HG03175 (cell line): ENCODE data around the gene RCSD1.

Experiments
- ATAC-seq: cut with Tn5 transposase; IDR thresholded peaks from one replicate; pipeline ENCODE4 v1.9.1; 2021; ENCODE audit warnings: mild to moderate bottlenecking, moderate library complexity; ENCODE audit not compliant: unreplicated experiment

The RCSD1 gene

DNA sequence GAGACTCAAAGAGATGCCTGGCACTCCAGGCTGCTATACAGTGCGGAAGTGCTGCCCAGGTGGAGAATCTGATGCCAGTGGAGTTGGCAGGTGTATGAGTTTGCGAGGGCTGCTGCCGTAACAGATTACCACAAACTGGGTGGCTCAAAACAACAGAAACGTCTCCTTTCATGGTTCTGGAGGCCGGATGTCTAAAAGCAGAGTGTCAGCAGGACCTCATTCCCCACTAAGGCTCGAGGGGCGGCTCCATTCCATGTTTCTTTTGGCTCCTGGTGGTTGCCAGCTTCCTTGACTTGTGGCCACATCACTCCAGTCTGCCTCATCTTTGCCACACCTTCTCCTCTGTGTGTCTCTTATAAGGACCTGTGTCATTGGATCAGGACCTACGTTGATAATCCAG, 10.0 kb downstream of the RCSD1 start:
- no peak for ATAC-seq

DNA sequence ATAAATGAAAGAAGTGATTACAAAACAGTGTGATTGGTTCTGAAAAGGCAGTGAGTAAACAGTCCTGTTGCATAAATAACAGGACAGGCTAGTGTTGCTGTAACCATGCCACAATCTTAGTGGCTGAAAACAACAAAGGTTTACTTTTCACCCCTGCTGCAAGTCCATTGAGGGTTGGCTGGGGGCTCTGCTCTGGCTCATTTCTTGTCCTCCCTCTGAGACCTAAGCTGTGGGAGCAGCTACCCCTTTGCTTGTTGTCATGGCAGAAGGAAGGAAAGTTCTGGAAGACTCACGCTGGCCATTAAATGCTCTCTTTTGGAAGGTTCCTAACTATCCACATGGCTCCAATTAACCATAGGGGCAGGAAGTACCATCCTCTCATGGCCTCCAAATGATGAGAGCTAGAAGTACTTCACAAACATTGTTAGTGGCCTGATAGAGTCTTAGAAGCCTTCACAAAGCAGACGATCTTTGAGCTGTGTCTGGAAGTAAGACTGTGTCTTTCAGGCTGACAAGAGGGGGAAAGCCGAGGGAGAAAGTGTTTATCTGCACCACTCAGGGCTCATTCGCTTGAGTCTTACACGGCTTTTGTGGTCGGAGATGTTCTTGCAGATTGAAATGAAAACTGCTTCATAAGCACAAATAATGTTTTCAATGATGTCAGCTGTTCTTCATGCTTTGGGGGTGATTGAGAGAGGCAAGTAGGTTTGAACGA, 11.9 kb downstream of the RCSD1 start:
- no peak for ATAC-seq

DNA sequence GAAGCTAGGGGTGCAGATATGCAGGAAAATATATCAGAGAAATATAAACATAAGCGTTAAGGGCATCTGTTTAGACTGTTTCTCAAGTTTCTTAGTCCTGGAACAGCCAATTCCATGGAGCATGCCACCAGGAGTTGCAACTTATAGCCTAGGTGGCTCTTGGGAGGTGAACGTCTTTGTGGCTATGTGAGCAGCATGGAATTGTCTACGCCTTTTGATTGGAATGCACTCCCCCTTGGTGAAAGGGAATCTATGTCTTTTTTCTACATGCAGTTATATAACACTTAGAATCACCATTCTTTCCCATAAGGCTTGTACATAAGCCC, 12.4 kb downstream of the RCSD1 start:
- no peak for ATAC-seq

DNA sequence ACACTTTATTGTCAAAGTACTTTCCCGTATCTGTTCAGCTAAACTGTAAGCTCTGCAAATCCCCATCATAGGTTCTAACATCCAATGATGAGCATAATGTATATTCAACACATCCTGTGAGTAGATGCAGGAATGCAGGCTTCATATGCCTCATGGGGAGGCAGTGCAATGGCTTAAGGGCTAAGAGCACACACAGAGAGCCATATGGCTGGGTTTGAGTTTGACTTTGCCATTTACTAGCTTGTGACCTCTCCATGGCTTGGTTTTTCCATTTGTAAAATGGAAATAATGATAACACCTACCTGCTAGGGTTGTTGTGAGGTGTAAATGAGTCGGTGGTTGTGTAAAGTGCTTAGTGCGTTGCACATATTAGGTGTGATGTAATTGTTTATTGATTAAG, 13.4 kb downstream of the RCSD1 start:
- no peak for ATAC-seq

DNA sequence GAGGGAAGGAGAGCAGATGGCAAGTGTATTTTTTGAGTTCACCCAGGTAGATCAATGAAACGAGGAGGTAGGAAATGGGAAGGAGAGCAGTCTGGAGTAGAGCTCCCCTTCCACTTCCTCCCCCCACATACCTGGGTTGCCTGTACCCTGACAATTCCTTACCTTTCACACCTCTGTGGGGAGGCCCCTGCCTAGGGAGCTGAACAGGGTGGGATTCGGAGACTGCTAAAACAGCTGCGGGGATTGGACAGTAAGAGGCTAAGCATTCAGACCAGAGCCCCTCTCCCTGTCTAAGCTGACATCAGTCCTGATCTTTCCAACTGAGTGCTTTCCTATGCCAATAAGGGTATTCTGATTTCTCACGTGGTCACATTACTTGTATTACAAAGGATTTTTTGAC, 14.5 kb downstream of the RCSD1 start:
- no peak for ATAC-seq

DNA sequence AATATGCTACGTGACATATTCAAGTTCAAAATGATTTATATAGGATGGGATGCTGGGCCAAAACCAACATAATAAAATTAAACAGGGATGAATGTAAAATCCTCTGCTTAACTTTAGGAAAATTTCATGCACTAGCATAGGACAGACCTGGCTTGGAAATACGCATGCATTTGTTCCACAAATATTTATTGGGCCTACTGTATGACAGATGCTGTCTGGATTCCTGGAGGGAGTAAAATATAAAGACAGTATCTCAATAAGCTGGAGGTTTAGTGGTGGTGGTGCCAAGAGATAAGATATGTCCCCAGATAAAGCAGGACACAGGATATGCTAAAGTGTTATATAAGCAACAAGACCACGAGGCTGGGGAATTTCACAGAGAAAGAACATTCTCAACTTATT, 15.1 kb downstream of the RCSD1 start:
- no peak for ATAC-seq

DNA sequence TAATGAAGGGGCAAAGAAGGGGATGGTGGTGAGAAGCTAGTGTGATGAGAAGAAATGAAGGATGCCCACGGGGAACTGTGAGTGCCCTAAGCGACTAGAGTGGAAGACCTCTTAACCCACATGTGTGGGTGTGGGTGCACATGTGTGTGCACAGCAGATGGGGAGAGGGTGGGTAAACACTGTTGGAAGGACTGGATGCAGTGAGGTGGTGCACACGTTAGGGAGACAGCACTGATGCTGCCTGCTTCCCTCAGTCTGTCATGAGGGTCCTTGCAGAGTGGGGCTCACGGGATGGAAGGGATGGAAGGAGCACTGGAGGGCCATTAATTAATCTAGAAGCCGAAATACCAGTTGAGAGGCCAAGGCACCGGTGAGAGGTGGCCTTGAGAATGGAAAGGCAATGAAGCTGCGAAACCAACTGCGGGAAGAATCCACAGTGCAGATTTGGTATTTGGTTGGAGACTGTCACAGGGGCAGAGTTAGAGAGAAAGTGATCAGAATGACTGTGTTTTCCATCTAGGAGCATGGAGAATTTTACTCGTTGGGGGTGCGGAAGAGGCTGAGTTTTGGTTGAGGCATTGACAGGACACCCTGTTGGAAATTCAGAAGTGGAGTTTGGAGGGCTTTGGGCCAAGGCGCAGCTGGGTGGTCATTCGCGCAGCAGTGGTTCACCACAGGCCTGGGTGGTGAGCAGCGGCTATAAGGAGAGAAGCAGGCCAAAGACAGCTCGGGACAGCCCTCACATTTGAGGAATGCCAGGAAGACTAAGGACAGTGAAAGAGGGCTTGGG, 15.8 kb downstream of the RCSD1 start:
- ATAC-seq, result no peak

DNA sequence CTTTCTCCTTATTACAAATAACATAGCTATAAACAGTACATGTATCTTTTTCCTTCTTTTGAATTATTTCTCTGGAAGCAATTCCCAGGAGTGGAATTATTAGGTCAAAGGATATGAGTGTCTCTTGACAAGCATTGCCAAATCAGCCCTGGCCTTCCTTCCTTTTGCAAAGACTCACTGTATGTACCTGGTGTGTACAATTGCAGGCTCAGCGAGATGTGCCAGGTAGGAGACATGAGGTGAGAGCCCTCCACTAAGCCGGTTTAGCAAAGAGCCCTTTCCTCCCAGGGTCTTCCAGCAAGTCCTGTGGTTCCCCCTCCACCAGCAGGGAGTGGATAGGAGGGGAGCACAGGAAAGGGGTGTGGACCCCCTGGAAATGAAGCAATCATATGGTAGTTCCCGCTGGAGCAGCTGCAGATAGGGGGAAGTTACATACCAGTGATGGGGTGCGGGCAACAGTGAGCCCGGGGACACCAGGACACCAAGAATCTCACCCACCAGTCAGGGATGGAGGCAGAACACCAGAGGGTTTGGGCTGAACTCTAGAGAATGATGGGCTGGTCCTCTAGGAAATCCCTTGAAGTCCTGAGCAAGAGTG, 18.3 kb downstream of the RCSD1 start:
- ATAC-seq, result no peak

DNA sequence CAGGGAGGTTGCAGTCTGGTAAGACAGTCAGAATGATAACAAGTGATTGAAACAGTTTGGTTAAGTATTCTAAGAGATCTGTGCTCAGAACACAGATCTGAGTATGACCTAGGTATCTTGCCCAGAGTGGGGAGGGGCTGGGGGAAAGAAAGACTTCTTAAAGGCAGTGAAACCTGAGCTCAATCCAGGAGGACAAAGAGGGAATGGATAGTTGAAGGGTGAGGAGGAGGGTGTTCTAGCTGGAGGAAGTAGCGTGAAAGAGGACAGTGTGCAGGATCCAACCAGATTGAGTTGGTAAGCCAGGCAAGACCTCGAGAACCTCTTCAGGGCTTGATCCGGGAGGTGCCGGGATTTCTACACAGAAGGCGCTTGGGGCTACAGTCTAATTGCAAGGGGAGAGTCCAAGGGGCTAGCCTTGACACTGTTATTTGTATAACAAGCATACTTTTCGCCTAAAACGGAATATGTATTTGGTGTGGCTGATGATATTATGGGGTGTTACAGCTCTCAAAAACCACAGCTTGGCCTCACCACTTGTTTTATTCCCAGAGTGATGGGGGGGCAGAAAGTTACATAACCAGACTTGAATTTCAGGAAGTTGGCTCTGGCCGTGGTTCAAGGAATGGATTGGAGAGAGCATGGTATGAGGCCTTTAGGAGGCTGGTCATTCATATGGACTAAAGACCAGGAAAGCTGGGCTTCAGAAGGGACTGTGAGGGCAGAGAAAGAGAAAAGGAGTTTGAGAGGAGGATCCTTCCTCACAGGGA, 19.1 kb downstream of the RCSD1 start:
- no peak for ATAC-seq

DNA sequence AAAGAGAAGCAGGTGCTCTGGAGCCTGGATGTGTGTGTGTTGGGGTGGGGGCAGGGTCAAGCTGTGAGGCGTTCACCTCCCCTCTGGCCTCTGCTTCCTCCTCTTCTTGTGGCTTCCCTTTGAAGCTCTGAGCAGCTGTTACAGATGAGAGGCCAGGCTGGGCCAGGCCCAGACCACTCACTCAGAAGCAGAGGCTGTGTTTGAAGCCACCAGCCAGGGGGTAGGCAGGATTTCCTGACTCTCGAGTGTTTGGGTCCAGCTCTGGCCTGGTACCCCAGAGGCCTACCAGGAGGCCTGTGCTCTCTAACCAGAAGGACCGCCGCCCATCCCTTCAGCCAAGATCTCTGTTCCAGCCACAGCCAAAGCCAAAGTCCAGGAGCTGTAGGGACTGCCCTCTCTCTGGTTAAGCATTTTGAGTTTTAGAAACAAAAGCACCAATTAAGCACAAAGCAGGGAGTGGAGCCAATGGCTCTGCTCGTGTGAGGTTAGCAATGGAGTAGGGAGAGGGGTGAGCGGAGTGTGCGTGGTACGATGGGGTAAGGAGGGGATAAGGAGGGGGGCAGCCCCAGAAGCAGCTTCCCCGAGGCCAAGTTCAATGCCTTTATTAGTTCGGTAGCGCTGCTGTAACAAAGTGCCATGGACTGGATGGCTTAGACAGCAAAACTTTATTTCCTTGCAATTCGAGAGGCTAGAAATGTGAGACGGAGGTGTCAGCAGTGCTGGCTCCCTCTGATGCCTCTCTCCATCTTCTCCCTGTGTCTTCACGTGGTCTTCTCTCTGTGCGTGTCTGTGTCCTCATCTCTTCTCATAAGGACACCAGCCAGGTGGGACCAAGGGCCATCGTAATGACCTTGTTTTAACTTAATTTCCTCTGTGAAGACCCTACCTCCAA, 20.5 kb downstream of the RCSD1 start:
- no peak for ATAC-seq

DNA sequence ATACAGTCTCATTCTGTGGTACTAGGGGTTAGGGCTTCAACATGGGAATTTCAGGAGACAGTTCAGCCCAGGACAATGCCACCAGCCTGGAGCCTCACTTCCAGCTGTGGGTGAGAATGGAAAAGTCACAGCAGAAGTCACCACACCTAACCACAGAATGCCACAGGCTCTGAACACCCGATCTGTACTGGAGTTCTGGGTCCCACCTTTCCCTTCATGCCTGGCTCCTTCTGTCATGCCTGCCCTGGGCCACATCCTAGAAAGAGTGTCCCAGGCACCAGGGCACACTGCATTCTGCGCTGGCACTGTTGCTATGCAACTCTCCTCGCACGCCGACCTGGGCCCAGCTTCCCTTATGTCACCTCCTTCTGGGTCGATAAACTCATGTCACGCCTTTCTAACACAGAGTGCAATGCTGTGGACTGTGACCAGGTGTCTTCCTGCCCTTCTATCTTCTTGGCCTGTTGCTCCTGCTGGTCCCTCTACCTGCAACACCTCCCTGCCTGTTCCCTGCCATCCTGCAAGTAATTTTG, 21.2 kb downstream of the RCSD1 start:
- ATAC-seq, result peak; percentile 67

DNA sequence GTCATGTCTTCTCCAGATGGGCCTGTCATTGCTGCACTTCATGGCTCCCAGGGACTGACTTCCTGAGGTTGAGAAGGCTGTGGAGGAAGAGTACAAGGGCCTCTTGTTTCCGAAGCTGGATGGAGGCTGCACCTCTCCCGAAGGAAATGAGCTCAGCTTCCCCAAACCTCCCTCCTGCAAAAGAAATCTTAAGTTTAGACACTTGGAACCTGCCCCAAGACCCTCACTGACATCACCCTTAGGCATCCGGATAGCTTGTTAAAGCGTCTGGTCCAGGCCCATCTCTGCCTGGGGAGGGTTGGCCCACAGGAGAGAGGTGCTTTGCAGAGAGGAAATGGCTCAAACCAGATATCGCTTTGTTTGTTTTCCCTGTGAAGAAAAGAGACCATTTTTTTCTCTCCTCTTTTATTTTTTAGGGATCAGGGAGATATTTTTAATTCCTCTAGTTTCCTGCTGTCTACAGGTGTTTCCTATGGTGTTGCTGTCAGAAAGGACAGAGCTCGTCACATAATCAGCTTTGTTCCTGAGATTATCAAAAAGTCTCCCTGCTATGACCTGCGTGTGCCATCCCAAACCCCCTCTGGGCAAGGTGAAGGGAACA, 25.0 kb downstream of the RCSD1 start:
- no peak for ATAC-seq

DNA sequence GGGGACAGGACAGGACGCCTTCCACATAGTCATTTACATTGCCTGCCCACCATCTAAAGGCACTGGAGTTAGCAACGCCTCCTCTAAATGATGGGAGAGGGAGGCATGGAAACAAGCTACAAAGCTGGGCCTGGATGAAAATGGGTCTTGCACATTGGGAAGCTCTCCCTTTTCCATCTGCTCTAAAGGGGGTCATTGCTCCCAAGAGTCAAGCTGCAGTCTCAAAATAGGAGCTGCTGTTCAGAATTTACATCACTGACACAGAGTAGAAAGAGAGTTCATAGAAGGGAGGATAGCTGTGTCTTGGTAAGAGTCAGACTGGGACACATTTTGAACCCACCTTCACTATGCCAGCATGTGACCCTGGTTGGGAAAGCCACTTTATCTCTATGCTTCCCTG, 26.6 kb downstream of the RCSD1 start:
- no peak for ATAC-seq

DNA sequence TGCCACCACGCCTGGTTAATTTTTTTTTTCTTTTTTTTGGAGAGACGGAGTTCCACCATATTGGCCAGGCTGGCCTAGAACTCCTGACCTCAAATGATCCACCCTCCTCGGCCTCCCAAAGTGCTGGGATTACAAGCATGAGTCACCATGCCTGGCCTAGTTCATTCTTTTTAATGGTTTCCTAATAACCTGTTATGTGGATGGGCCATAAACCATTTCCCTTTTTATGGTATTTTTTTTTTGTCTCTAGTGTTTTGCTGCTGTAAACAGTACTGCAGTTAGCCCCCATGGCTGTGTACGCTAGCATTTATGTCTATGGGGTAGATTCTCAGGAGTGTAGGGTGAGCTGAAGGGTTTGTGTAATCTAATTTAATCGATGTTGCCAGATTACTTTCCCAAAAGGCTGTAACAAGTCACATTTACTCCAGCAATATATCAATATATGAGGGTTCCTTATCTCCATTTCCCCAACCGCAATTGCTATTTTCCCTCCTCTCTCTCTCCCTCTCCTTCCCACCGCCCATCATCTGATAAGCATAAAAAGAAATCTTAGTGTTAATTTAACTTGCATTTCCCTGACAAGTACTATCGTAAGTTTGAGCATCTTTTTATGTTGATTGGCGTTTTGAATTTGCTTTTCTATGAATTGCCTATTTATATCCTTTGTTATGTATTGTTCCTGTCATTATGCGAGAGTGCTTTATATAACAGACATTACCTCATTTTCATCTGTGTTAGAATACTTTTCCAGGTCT, 28.7 kb downstream of the RCSD1 start:
- no peak for ATAC-seq

DNA sequence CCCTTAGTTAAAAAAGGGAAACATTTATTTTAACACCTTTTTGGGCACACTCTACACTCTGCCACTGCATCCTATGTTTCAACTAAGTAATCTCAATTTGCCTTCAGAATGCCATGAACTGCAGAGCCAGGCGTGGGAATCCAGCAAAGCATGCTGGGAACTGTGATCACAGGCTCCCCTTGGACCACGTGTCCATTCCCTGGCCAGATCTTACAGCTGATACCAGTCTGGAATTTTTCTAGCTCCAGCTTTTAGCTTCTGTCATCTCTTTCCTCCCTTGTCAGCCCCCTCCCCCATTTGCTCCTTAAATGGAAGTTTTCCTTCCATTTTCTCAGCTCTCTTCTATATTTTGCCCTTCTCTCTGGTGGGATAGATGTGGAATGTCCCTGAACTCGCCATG, 29.4 kb downstream of the RCSD1 start:
- no peak for ATAC-seq

DNA sequence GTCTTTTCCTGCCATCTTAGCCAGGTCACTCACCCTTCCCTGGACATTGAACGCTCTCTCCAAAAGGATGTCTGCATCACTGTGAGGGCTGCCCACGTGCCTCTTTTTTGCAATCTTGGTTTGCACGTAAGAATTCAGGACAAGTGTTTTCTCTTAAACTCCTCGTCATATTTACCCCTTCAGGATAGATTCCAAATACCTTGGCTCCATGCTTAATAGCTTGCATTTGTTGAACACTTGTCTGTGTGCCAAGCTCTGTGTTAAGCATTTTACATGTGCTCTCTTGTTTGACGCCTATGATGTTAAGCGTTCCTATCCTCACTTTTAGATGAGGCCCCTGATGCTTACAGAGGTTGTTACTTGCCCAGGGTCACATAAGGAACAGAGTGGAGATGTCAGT, 29.8 kb downstream of the RCSD1 start:
- ATAC-seq, result no peak

DNA sequence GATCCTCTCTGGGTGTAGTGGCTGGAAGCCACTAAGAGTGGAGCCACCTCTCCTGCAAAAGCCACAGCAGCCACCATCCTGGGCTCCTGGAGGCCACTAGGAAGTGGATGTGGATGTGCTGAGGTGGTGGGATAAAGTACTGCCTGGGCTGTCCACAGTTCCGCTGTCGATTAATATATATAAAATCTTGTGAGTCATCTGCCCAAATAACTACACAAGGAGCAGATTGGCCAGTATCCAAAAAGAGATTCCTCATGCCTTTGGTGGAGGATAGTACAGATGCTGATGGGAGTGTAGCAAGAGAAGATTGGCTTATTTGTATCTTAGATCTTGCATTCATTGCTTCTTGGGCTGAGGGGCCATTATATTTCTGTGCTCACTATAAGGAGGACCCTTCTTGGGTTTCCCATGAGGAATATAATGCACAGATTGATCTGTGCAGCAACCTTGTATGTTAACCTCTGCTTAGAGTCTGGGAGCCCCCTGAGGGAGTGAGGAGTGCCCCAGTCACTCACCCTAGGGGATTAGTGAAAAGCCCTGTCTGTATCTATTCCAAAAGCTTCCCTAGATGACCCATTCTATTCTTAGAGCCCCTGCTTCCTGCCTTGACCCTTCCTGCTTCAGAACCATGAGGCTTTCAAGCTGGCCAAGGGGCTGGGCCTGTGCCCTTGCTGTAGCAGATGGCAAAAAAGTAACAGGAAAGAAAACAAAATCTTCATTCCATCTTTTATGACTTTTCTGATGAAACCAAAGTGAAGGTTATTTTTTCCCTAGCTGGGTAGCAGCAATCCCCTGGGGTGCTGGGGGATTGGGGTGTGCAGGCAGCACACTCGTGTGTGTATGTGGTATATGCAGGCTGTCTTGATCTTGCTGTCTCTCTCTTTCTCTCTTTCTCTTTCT, 31.7 kb downstream of the RCSD1 start:
- ATAC-seq, result no peak
